Osteocyte (in vitro differentiated cells): ENCODE measurements around the gene DHCR7. TPM values are rescaled to one million over a fixed set of nuclear protein-coding genes. Genes with fewer than 3 reads are reported as not detected.

Source experiments
- DNase-seq: peaks from one replicate; pipeline ENCODE4 v3.0.0; 2021; ENCODE audit warnings: mixed read lengths; ENCODE audit not compliant: unreplicated experiment; ENCODE audit errors: extremely low spot score
- H3K27ac Mint-ChIP-seq: one replicate; pipeline ENCODE4 v1.8.0; 2021; ENCODE audit warnings: mild to moderate bottlenecking, mixed read lengths; ENCODE audit not compliant: unreplicated experiment
- H3K27me3 Mint-ChIP-seq: one replicate; pipeline ENCODE4 v1.8.0; 2021; ENCODE audit warnings: mixed read lengths; ENCODE audit not compliant: unreplicated experiment
- H3K36me3 Mint-ChIP-seq: one replicate; pipeline ENCODE4 v1.8.0; 2021; ENCODE audit warnings: mixed read lengths; ENCODE audit not compliant: unreplicated experiment
- H3K4me1 Mint-ChIP-seq: one replicate; pipeline ENCODE4 v1.8.0; 2021; ENCODE audit warnings: mixed read lengths; ENCODE audit not compliant: unreplicated experiment
- H3K4me3 Mint-ChIP-seq: one replicate; pipeline ENCODE4 v1.8.0; 2021; ENCODE audit warnings: mild to moderate bottlenecking, moderate library complexity, mixed read lengths; ENCODE audit not compliant: unreplicated experiment
- H3K9me3 Mint-ChIP-seq: one replicate; pipeline ENCODE4 v1.8.0; 2021; ENCODE audit warnings: mixed read lengths; ENCODE audit not compliant: unreplicated experiment
- microRNA-seq: library from miRNA; unstranded; fragments of <30 nt; microRNA quantifications from one replicate; pipeline ENCODE4 v1.1.0, GENCODE V29; 2020; ENCODE audit not compliant: unreplicated experiment
- total RNA-seq: library from RNA; stranded (reverse); gene quantifications from 2 replicates; pipeline ENCODE4 v1.2.1, GENCODE V29; 2021
- TF ChIP-seq, protein P1 (sequence below): fragments of 200-600 bp; sonication (generic); IDR thresholded peaks from 2 replicates; pipeline ENCODE4 v1.5.0; 2021; ENCODE audit warnings: antibody characterized with exemption, mild to moderate bottlenecking, moderate library complexity

DHCR7 gene
- total RNA-seq, 1 donor from 2014 or later = 30.2 TPM

DNA sequence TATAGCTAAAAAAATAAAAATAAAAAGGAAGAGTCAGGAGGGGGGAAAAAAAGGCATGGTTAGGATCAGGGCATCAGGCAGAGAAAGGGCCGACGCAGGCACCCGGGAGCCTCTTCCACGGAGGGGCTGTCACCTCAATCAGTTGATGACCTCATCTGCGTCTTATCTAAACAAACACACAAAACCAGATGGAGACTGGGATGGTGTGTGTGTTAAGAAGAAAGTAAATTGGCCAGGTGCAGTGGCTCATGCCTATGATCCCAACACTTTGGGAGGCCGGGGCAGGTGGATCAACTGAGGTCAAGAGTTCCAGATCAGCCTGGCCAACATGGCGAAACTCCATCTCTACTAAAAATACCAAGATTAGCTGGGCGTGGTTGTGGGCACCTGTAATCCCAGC lies 63.6 kb downstream of the DHCR7 start:
- H3K27ac Mint-ChIP-seq = no peak overlapping the region
- no peak overlapping the region for H3K4me3 Mint-ChIP-seq
- TF ChIP-seq, protein P1, sequence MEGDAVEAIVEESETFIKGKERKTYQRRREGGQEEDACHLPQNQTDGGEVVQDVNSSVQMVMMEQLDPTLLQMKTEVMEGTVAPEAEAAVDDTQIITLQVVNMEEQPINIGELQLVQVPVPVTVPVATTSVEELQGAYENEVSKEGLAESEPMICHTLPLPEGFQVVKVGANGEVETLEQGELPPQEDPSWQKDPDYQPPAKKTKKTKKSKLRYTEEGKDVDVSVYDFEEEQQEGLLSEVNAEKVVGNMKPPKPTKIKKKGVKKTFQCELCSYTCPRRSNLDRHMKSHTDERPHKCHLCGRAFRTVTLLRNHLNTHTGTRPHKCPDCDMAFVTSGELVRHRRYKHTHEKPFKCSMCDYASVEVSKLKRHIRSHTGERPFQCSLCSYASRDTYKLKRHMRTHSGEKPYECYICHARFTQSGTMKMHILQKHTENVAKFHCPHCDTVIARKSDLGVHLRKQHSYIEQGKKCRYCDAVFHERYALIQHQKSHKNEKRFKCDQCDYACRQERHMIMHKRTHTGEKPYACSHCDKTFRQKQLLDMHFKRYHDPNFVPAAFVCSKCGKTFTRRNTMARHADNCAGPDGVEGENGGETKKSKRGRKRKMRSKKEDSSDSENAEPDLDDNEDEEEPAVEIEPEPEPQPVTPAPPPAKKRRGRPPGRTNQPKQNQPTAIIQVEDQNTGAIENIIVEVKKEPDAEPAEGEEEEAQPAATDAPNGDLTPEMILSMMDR = no peak
- no peaks in the 10 kb centered on the region for H3K4me1 Mint-ChIP-seq
- DNase-seq = no peak
- no peaks in the 10 kb centered on the region for H3K36me3 Mint-ChIP-seq
- H3K9me3 Mint-ChIP-seq = peaks cover 15% of the 10 kb centered on the region
- no peaks in the 10 kb centered on the region for H3K27me3 Mint-ChIP-seq

Small RNAs within 50 kb of the gene (microRNA-seq; reads per million reads assigned to microRNA genes)
- not detected for gene MIR6754

Other genes with a start within 250 kb of the DHCR7 start
- 0.03 and 0.16 TPM in 2 replicates for gene SHANK2, start 195.8 kb downstream of the DHCR7 start, total RNA-seq
- gene NADSYN1, start 4.8 kb upstream of the DHCR7 start, total RNA-seq = 51.0 and 55.4 TPM in 2 replicates
- gene KRTAP5-7, start 78.9 kb upstream of the DHCR7 start, total RNA-seq = not detected in 2 replicates
- gene KRTAP5-8, start 89.6 kb upstream of the DHCR7 start, total RNA-seq = not detected in 2 replicates
- not detected in 2 replicates for gene KRTAP5-9, start 100.0 kb upstream of the DHCR7 start, total RNA-seq
- gene KRTAP5-10, start 117.2 kb upstream of the DHCR7 start, total RNA-seq = 0.30 and 0.31 TPM in 2 replicates
- not detected in 2 replicates for gene KRTAP5-11, start 134.5 kb upstream of the DHCR7 start, total RNA-seq